HCT116 (cell line): ENCODE measurements around the gene B4GALNT2. TPM values are rescaled to one million over a fixed set of nuclear protein-coding genes. Genes with fewer than 3 reads are reported as not detected.

ENCODE experiments used
- ATAC-seq: fragments of 200-7000 bp; cut with Tn5 transposase; 2 replicates; pipeline ENCODE4 v1.9.1; 2020; ENCODE audit warnings: mild to moderate bottlenecking, moderate library complexity
- BruUV-seq: library from RNA; stranded (reverse); fragments of 400-500 nt; replicated peaks from 2 replicates; lab custom pipeline; 2021; lab: Mats Ljungman, UMichigan
- CTCF ChIA-PET: fragments of 300-600 bp; sonication (Branson Sonifier 250); formaldehyde crosslinking; loops from one replicate; lab custom pipeline; 2021; ENCODE audit warnings: antibody characterized with exemption; lab: Charles Lee
- POLR2A ChIA-PET: fragments of 300-600, 350-600 bp; sonication (Branson Sonifier 250); formaldehyde crosslinking; loops from one replicate; lab custom pipeline; 2021; ENCODE audit warnings: antibody characterized with exemption; lab: Charles Lee
- RAD21 ChIA-PET, 2 experiments: fragments of 300-600 bp; sonication (Branson Sonifier 250); formaldehyde crosslinking; loops; one replicate each; lab custom pipeline; 2023; ENCODE audit warnings: low total read pairs in 2 of 2; ENCODE audit not compliant: uncharacterized antibody in 2 of 2, unreplicated experiment in 2 of 2, low non-redundant PET in 1 of 2; lab: Charles Lee
- DNase-seq: peaks from one replicate; pipeline ENCODE4 v3.0.0-alpha.2; 2010; ENCODE audit warnings: low read depth, low spot score
- H2AFZ ChIP-seq: fragments of 200-600 bp; shearing (Covaris generic), sonication (generic); 2 replicates; pipeline ENCODE4 v1.6.1; 2017; ENCODE audit warnings: low read depth, mixed run types, mixed read lengths, antibody characterized with exemption, low read length; ENCODE audit not compliant: poor library complexity, severe bottlenecking
- H3K27ac ChIP-seq: 2 replicates; pipeline ENCODE4 v1.5.1; 2012; ENCODE audit warnings: low read depth, low read length
- H3K27me3 ChIP-seq: fragments of 200-600 bp; sonication (generic); 2 replicates; pipeline ENCODE4 v1.6.1; 2016; ENCODE audit warnings: mixed run types, low read length, mixed read lengths; ENCODE audit not compliant: insufficient read depth
- H3K36me3 ChIP-seq, 2 experiments: fragments of 200-500 bp in 1 of 2; fragments of 200-600 bp in 1 of 2; sonication (Bioruptor generic) in 1 of 2; sonication (generic) in 1 of 2; 2 replicates each; pipeline versions ENCODE4 v1.5.1 to v1.6.1; 2014 to 2016; ENCODE audit warnings: low read length in 2 of 2, inconsistent platforms in 1 of 2, mixed read lengths in 1 of 2, mixed run types in 1 of 2; ENCODE audit not compliant: insufficient read depth in 2 of 2, control insufficient read depth in 1 of 2
- H3K4me1 ChIP-seq, 2 experiments: fragments of 200-600 bp in 1 of 2; sonication (generic) in 1 of 2; 2 replicates each; pipeline versions ENCODE4 v1.5.1 to v1.6.1; 2012 to 2017; ENCODE audit warnings: low read length in 2 of 2, inconsistent platforms in 1 of 2, mild to moderate bottlenecking in 1 of 2, mixed read lengths in 1 of 2, mixed run types in 1 of 2, moderate library complexity in 1 of 2; ENCODE audit not compliant: insufficient read depth in 2 of 2, control insufficient read depth in 1 of 2
- H3K4me2 ChIP-seq: fragments of 200-600 bp; sonication (generic); 2 replicates; pipeline ENCODE4 v1.6.1; 2017; ENCODE audit warnings: mixed run types, low read length, mixed read lengths
- H3K4me3 ChIP-seq, 2 experiments: fragments of 200-600 bp in 1 of 2; sonication (generic) in 1 of 2; replicated peaks in 1 of 2; 2 replicates each; pipeline ENCODE4 v1.5.1; 2011 to 2016; ENCODE audit warnings: low read length in 2 of 2, control low read depth in 1 of 2, low read depth in 1 of 2, mild to moderate bottlenecking in 1 of 2, mixed read lengths in 1 of 2, mixed run types in 1 of 2
- H3K79me2 ChIP-seq: fragments of 200-600 bp; sonication (generic); 2 replicates; pipeline ENCODE4 v1.6.1; 2017; ENCODE audit warnings: mild to moderate bottlenecking, mixed run types, low read length, moderate library complexity, mixed read lengths; ENCODE audit not compliant: insufficient read depth
- H3K9ac ChIP-seq: fragments of 200-600 bp; sonication (generic); 2 replicates; pipeline ENCODE4 v1.6.1; 2016; ENCODE audit warnings: low read length, mixed read lengths
- H3K9me2 ChIP-seq: fragments of 200-600 bp; sonication (generic), shearing (Covaris generic); 2 replicates; pipeline ENCODE4 v1.6.1; 2017; ENCODE audit warnings: mixed run types, mild to moderate bottlenecking, moderate library complexity; ENCODE audit not compliant: insufficient read depth
- H3K9me3 ChIP-seq, 2 experiments: fragments of 200-500 bp in 1 of 2; fragments of 200-600 bp in 1 of 2; sonication (Bioruptor generic) in 1 of 2; sonication (generic) in 1 of 2; 2 replicates each; pipeline ENCODE4 v1.6.1; 2014 to 2017; ENCODE audit warnings: low read length in 2 of 2, mixed read lengths in 2 of 2, inconsistent platforms in 1 of 2, low read depth in 1 of 2, mild to moderate bottlenecking in 1 of 2, mixed run types in 1 of 2, moderate library complexity in 1 of 2; ENCODE audit not compliant: control insufficient read depth in 1 of 2, insufficient read depth in 1 of 2
- H4K20me1 ChIP-seq: fragments of 200-600 bp; sonication (generic), shearing (Covaris generic); 2 replicates; pipeline ENCODE4 v1.6.1; 2017; ENCODE audit warnings: mixed run types, mild to moderate bottlenecking, moderate library complexity; ENCODE audit not compliant: insufficient read depth
- ATF3 ChIP-seq: IDR thresholded peaks from 2 replicates; pipeline ENCODE4 v1.6.1; 2012
- CEBPB ChIP-seq: IDR thresholded peaks from 2 replicates; pipeline ENCODE4 v1.6.1; 2012; ENCODE audit warnings: low read depth
- CTCF ChIP-seq, 3 experiments: fragments of 200-600 bp in 1 of 3; sonication (generic) in 1 of 3; IDR thresholded peaks in 2 of 3; conservative IDR thresholded peaks in 1 of 3; 2 replicates each; pipeline ENCODE4 v1.5.1; 2012 to 2017; ENCODE audit warnings: low read depth in 2 of 3, low read length in 2 of 3, antibody characterized with exemption in 1 of 3, borderline replicate concordance in 1 of 3, control low read depth in 1 of 3, mild to moderate bottlenecking in 1 of 3, mixed read lengths in 1 of 3, mixed run types in 1 of 3, moderate library complexity in 1 of 3; ENCODE audit not compliant: insufficient read depth in 1 of 3
- EGR1 ChIP-seq: IDR thresholded peaks from 2 replicates; pipeline ENCODE4 v1.6.1; 2012; ENCODE audit warnings: low read depth
- ELF1 ChIP-seq: IDR thresholded peaks from 2 replicates; pipeline ENCODE4 v1.6.1; 2012; ENCODE audit warnings: low read depth, borderline replicate concordance
- EZH2 ChIP-seq: fragments of 200-600 bp; sonication (generic); IDR thresholded peaks from 2 replicates; pipeline ENCODE4 v1.6.1; 2017; ENCODE audit warnings: antibody characterized with exemption, mixed run types
- EZH2phosphoT487 ChIP-seq: fragments of 200-600 bp; IDR thresholded peaks from 2 replicates; pipeline ENCODE4 v1.6.1; 2018; ENCODE audit warnings: antibody characterized with exemption, borderline replicate concordance
- RAD21 ChIP-seq: IDR thresholded peaks from 2 replicates; pipeline ENCODE4 v1.6.1; 2012; ENCODE audit warnings: low read depth, mild to moderate bottlenecking
- REST ChIP-seq: IDR thresholded peaks from 2 replicates; pipeline ENCODE4 v1.6.1; 2012; ENCODE audit warnings: low read depth
- SIN3A ChIP-seq: IDR thresholded peaks from 2 replicates; pipeline ENCODE4 v1.6.1; 2012; ENCODE audit warnings: low read depth
- SP1 ChIP-seq: IDR thresholded peaks from 2 replicates; pipeline ENCODE4 v1.6.1; 2012; ENCODE audit warnings: low read depth
- SRF ChIP-seq: IDR thresholded peaks from 2 replicates; pipeline ENCODE4 v1.6.1; 2012; ENCODE audit warnings: low read depth
- TCF7L2 ChIP-seq: IDR thresholded peaks from 2 replicates; pipeline ENCODE4 v1.7.0; 2011; ENCODE audit warnings: borderline replicate concordance, inconsistent platforms; ENCODE audit not compliant: insufficient read depth, insufficient read length; ENCODE audit errors: extremely low read depth
- YY1 ChIP-seq: IDR thresholded peaks from 2 replicates; pipeline ENCODE4 v1.6.1; 2011; ENCODE audit warnings: low read length, low read depth, moderate library complexity, mild to moderate bottlenecking; ENCODE audit not compliant: insufficient replicate concordance; ENCODE audit errors: extremely low read depth
- ZFX ChIP-seq: fragments of 450-650 bp; IDR thresholded peaks from 2 replicates; pipeline ENCODE4 v1.6.1; 2017
- intact Hi-C: fragments of 100-400 bp; cut with micrococcal nuclease; formaldehyde crosslinking; loops from 2 replicates; pipeline ENCODE4 v1.10.0; 2022
- total RNA-seq: library from RNA; stranded (reverse); gene quantifications from one replicate; pipeline ENCODE4 v1.2.1, GENCODE V29; 2021; ENCODE audit not compliant: unreplicated experiment

The B4GALNT2 gene
- total RNA-seq, 1 experiment from 2014 or later: not detected

- TF ChIP-seq CEBPB (no peak), RAD21 (no peak), EZH2phosphoT487 (no peak), SRF (no peak), SP1 (no peak), REST (no peak), SIN3A (no peak), ATF3 (no peak), EZH2 (no peak), YY1 (no peak), ELF1 (no peak), TCF7L2 (no peak), ZFX (no peak), CTCF (IDR thresholded peaks at IDR 0.05 in 2 of 3, conservative IDR thresholded peaks at IDR 0.05 in 1 of 3; ENCODE audit: borderline replicate concordance in 1 of 3, insufficient read depth in 1 of 3, low read depth in 2 of 3, low read length in 2 of 3) (no peak), EGR1 (no peak)
- ATAC-seq (no peak), DNase-seq (no peak)
- no peaks in the 10 kb centered on the region for H3K27me3 ChIP-seq
- no peak overlapping the region for H3K4me3 ChIP-seq
- intact Hi-C loops: no loop called here
- no peak overlapping the region for H3K4me2 ChIP-seq
- ChIA-PET CTCF (no interaction called here), RAD21 (no interaction called here), POLR2A (no interaction called here)
- H3K79me2 ChIP-seq: no peaks in the 10 kb centered on the region
- H3K9me3 ChIP-seq: no peaks in the 10 kb centered on the region
- H3K9ac ChIP-seq: no peak overlapping the region
- H2AFZ ChIP-seq: no peak overlapping the region
- H3K4me1 ChIP-seq: no peaks in the 10 kb centered on the region
- no peaks in the 10 kb centered on the region for H3K36me3 ChIP-seq
- no peak overlapping the region for H3K27ac ChIP-seq
- no TSS peak for BruUV-seq
- no peaks in the 10 kb centered on the region for H4K20me1 ChIP-seq
- H3K9me2 ChIP-seq: no peaks in the 10 kb centered on the region
These were observed 83.9 kb downstream of the B4GALNT2 start for GRCh38 chr17:49216482-49216881.
